Stimulated activated CD8-positive, alpha-beta memory T cell treated with anti-CD3 and anti-CD28 coated beads, Interleukin-12 subunit alpha, Interleukin-12 subunit beta, amount 100 ng/mL, for 24 hours (primary cell): Measurements from ENCODE around the gene SYT3.
"Not testable (repeated sequence)": the region's sequence is repeated elsewhere in the genome, so short reads cannot be mapped to it uniquely, and the experiment has no call there.

Experiments used
- DNase-seq: peaks from one replicate; pipeline ENCODE4 v3.0.0-alpha.2; 2020; ENCODE audit errors: extremely low read depth

SYT3 gene

DNA sequence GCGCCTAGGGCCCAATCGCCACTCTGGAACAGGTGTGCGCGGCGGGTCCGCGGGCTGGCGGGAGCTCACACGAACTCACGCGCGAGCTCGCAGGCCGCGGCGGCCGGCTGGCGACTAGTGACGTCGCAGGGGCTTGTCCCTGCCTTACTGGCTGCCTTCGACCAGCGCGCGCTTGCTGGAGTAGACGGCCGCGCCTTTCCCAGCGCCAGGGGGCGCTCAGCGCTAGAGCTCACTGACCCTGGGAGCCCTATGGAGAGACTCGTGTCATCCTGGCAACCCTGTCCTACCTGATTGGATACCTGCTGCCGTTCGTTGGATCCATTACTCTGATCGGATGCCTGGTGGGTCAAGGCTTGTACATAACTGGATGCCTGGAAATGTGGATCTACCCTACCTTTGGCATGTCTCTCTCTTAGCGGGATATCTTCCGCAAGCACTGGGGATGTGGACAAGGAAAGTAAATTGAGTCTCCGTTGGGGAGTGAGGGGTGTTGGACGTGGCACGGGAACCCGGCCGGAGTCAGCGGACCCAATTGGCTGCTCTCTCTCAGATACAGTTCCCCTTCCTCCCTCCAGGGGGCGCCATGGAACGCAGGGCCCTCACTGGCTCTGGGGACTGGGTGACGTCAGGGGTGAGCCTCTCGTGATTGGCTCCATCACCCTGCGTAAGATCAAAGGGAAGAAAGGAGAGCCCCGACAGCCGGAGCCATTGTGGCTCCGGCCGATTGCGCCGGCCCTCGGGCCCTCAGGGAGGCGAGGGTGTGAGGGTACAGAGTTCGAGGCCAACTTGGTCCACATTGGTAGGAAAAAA, 35.2 kb downstream of the SYT3 start:
- not testable (repeated sequence) for DNase-seq

DNA sequence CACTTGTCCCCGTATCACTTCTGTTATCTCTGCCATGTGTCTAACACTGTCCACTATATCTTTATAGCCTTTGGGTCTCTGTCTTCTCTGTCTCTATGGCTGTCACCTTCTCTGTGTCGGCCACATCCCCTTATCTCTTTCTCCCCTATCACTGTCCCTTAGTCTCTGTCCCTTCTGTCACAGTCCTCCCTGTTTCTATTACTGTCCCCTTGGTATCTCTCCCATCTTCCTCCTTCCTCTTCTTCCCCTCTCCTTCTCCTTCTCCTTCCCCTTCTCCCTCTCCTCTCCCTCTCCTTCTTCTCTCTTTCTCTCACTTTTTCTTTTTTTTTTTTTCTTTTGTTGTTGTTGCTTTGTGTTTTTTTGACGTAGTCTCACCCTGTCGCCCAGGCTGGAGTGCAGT, 36.7 kb downstream of the SYT3 start:
- no peak for DNase-seq

DNA sequence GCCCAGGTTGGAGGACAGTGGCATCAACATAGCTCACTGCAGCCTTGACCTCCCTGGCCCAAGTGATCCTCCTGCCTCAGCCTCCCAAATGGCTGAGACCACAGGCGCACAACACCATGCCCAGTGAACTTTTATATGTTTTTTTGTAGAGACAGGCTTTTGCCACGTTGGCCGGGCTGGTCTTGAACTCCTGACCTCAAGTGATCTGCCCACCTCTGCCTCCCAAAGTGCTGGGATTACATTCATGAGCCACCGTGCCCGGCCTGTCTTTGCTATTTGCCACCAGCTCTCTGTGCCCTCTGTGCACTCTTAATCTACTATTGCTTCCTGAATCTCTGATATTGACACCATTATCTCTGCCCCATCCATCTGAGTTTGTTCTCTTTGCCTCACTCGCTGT, 37.2 kb downstream of the SYT3 start:
- no peak for DNase-seq

DNA sequence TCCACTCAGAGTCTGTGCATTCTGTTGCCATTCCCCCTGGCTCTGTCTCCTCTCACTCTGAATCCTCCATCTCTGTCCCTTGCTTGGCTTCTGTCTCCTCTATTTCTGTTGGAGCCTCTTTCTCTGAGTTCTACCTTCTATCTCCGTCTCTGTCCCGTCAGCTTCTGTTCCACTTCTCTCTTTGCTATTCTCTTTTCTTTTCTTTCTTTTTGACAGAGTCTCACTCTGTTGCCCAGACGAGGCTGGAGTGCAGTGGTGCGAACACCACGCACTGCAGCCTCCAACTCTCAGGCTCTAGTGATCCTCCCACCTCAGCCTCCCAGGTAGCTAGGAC, 37.6 kb downstream of the SYT3 start:
- no peak for DNase-seq

DNA sequence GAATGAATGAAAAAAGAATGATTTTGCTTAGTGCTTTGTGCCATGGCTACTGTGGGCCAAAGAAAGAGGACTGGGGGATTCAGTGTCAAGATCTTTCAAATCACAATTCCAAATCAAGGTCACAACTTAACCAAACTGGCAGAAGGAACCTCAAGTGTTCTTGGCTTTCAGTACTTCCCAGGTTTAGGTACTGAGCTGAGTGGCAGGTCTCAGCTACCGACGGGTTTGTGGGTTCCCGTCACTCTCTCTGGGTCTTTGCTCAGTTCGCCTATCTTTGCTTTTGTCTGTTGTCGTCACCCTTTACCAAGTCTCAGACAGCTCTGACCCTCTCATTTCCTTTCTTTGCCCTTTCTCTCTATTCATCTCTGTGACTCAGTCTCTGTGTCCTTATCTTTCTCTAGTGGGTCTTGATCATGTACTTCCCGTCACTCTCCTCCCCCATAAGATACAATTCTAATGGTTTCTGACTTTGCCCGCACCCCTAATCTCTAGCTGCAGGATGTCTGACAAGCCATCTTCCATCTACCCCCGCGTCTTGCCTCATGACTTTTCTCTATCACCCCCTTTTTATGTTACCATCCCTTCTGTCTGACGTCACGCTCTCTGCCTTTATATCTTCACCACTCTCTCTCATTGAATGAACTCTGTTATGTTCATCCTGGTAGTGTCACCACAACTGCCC, 38.1 kb downstream of the SYT3 start:
- DNase-seq, result no peak

DNA sequence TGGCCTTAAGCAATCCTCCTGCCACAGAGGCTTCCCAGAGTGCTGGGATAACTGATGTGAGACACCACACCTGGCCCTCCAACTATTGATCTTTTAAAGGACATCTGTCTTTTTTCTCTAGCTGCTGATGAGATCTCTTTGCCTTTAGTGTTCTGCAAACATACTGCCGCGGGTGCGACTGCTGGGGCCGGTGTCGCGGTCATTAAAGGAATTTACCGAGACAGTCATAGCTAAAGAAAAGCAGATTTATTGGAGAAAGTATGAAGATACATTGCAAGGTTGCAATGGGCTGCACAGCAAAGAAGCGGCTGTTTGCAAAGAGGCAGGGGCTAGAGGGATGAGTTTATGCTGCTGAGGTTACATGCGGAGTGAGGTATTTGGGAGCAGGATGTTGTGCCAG, 40.3 kb downstream of the SYT3 start:
- DNase-seq, result no peak

DNA sequence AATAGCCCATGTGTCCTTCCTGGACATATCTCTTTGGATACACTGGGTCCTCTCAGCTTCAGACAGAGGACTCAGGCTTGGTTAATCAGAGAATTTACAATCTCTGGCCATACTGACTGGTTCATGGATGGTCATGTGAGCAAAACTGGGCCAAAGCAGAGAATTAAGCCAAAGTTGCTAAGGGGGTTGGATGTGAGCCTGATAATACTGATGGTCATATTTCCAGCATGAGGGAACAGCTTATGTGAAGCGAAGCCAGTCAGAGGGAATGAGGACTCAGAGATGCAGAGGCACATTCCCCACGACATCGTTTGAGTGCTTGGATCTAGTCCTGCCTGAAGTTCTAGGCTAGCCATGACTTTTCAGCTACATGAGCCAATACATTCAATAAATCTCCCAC, 49.5 kb downstream of the SYT3 start:
- DNase-seq, result no peak

DNA sequence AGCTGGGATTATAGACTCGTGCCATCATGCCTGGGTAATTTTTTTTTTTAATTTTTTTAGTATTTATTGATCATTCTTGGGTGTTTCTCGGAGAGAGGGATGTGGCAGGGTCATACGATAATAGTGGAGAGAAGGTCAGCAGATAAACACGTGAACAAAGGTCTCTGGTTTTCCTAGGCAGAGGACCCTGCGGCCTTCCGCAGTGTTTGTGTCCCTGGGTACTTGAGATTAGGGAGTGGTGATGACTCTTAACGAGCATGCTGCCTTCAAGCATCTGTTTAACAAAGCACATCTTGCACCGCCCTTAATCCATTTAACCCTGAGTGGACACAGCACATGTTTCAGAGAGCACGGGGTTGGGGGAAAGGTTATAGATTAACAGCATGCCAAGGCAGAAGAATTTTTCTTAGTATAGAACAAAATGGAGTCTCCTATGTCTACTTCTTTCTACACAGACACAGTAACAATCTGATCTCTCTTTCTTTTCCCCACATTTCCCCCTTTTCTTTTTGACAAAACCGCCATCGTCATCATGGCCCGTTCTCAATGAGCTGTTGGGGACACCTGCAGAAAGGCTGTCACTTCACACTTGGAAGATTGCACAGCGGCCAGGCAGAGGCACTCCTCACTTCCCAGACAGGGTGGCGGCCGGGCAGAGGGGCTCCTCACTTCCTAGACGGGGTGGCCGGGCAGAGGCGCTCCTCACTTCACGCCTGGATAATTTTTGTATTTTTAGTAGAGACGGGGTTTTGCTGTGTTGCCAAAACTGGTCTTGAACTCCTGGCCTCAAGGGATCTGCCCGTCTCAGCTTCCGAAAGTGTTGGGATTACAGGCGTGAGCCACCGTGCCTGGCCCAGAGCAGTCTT, 57.7 kb downstream of the SYT3 start:
- DNase-seq, result not testable (repeated sequence)

DNA sequence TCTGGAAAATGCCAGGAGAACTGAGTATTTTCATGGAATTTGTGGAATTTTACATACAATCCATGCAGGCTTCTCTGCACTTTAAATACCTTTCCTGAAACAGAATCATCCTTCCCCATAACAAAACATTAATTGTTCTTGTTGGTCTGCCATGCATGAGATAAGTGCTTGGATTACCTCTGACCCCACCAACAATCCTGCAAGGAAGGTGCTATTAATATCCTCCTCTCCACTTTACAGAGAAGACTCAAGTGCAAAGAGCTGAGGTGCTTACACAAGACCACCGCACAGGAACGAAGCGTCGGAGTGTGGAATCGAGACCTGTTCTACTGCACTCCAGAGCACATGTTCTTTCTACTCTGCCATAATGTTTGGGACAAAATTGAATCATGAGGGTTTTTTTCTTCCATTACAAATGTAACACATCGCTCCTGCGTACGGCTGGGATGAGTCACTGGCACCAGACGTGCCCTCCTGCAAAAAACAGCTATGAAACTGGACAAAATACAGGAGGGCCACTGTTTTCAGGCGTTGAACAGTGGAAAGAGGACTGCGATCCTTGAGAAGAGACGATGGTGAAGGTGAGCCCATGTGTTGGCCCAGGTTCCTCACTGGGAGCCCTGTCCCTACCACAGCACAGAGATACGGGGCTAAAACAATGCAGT, 58.6 kb downstream of the SYT3 start:
- no peak for DNase-seq

DNA sequence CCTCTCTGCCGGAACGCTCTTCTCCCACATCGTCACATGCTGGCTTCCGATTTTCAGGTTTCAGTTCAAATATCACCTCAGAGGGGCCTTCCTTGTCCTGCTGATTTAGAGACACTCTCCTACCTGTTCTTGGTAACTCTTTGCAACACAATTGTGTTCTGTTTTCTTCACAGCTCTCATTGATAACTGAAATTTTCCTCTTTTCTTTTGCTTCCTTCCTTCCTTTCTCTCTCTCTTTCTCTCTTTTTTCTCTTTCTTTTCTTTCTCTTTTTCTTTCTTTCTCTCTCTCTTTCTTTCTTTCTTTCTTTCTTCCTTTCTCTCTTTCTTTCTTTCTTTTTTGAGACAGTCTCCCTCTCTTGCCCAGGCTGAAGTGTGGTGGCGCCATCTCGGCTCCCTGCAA, 59.4 kb downstream of the SYT3 start:
- no peak for DNase-seq

DNA sequence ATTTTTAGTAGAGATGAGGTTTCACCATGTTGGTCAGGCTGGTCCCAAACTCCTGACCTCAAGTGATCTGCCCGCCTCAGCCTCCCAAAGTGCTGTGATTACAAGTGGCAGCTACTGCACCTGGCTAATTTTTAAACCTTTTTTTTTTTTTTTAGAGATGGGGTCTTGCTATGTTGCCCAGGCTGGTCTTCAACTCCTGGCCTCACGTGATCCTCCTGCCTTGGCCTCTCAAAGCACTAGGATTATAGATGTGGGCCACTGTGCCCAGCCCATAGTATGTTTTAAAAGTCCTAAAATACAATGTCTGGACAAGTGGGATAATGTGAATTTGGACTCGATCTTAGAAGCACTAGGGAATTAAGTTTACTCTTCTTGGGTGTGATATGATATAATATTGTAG, 62.9 kb downstream of the SYT3 start:
- DNase-seq, result not testable (repeated sequence)

DNA sequence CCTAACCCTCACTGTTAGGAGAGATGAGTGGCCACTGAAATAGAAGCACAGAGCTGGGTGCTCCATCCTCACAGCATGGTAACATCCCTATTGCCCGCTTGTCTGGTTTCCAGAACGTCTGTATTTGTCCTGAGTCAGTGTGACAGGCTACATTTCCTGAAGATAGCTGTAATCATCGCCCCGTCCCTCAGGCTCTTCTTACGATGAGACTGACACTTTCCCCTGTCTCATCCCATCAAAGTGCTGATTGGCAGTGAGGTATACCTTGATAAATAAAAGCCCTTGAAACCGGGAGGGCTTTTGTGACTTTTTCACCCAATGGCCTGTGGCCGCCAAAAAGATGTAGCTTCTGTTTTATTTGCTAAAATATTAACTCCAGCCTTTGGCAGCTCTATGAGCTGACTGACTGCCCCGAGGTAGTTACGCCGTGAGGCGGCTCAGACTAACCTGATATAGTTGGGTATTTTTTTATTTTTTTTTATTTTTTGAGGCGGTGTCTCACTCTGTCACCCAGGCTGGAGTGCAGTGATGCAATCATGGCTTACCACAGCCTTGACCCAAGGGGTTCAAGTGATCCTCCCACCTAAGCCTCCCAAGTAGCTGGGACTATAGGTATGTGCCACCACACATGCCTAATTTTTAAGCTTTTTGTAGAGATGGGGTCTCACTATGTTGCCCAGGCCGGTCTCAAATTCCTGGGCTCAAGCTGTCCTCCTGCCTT, 65.8 kb downstream of the SYT3 start:
- no peak for DNase-seq
